Forelimb muscle (tissue), 1 donor: ENCODE data around the gene PON2. TPM values are rescaled to one million over a fixed set of nuclear protein-coding genes. Genes with fewer than 3 reads are reported as not detected.

Experiments
- polyA plus RNA-seq: library from polyadenylated mRNA; unstranded; fragments of 120-200 nt; gene quantifications from one replicate; pipeline ENCODE4 v1.2.1, GENCODE V29; 2013; ENCODE audit not compliant: insufficient read length

The PON2 gene
- polyA plus RNA-seq, 1 donor, result 115 TPM

Other genes starting within 250 kb of the PON2 start
- 0.47 TPM for gene PON1, start 110.5 kb downstream of the PON2 start, polyA plus RNA-seq
- gene PON3, start 38.7 kb downstream of the PON2 start, polyA plus RNA-seq, result 3.8 TPM
- gene ASB4, start 50.9 kb upstream of the PON2 start, polyA plus RNA-seq, result 32.5 TPM
- gene PDK4, start 161.5 kb upstream of the PON2 start, polyA plus RNA-seq, result 12.9 TPM